ENCODE results near the gene IRGC. TPM values are rescaled to one million over a fixed set of nuclear protein-coding genes. Genes with fewer than 3 reads are reported as not detected.

The IRGC gene
- total RNA-seq, 1 experiment from 2014 or later, result not detected

GRCh38 chr19:43754503-43755255 lies 38.8 kb downstream of the IRGC start, which contains the start of gene SMG9 (continued):
- TF ChIP-seq ATF2 (CRISPR knock-in tag; IDR thresholded peaks at IDR 0.05; ENCODE audit: borderline replicate concordance, low read depth) (no peak), GABPB1 (CRISPR knock-in tag; IDR thresholded peaks at IDR 0.05) (no peak), RELA (CRISPR knock-in tag; IDR thresholded peaks at IDR 0.05; ENCODE audit: borderline replicate concordance) (no peak), EMX1 (CRISPR knock-in tag; IDR thresholded peaks at IDR 0.05) (no peak), MXD4 (CRISPR knock-in tag; IDR thresholded peaks at IDR 0.05; ENCODE audit: borderline replicate concordance) (no peak), ZBTB43 (CRISPR knock-in tag; IDR thresholded peaks at IDR 0.05) (no peak; the same call in 1 of the 2 replicates), NFATC4 (CRISPR knock-in tag; IDR thresholded peaks at IDR 0.05) (no peak), ZNF416 (CRISPR knock-in tag; IDR thresholded peaks at IDR 0.05) (no peak), SP1 (CRISPR knock-in tag; conservative IDR thresholded peaks at IDR 0.05) (peak; percentile 78), HMGXB4 (CRISPR knock-in tag; IDR thresholded peaks at IDR 0.05) (0 out of 2 replicates have a peak, but pooled peaks have one; percentile 56), MAX (CRISPR knock-in tag; IDR thresholded peaks at IDR 0.05) (peak; percentile 6), CBFB (CRISPR knock-in tag; IDR thresholded peaks at IDR 0.05; ENCODE audit: low read depth) (0 out of 2 replicates have a peak, but pooled peaks have one; percentile 47), ATF1 (CRISPR knock-in tag; IDR thresholded peaks at IDR 0.05) (0 out of 2 replicates have a peak, but pooled peaks have one; percentile 30), PRDM15 (CRISPR knock-in tag; IDR thresholded peaks at IDR 0.05) (no peak), ATF3 (CRISPR knock-in tag; conservative IDR thresholded peaks at IDR 0.05) (no peak), ERG (CRISPR knock-in tag; IDR thresholded peaks at IDR 0.05) (no peak), TEAD4 (CRISPR knock-in tag; IDR thresholded peaks at IDR 0.05) (no peak), ZBTB21 (CRISPR knock-in tag; IDR thresholded peaks at IDR 0.05; ENCODE audit: borderline replicate concordance) (0 out of 2 replicates have a peak, but pooled peaks have one; percentile 36), NFE2L1 (CRISPR knock-in tag; IDR thresholded peaks at IDR 0.05) (no peak; the same call in 1 of the 2 replicates), IRF1 (CRISPR knock-in tag; IDR thresholded peaks at IDR 0.05) (no peak; the same call in 1 of the 2 replicates), ZSCAN18 (CRISPR knock-in tag; IDR thresholded peaks at IDR 0.05) (no peak), ESRRA (CRISPR knock-in tag; IDR thresholded peaks at IDR 0.05; ENCODE audit: borderline replicate concordance) (no peak; the same call in 1 of the 2 replicates), FOXP4 (CRISPR knock-in tag; IDR thresholded peaks at IDR 0.05) (peak; percentile 81; the same call in 1 of the 2 replicates), OVOL2 (CRISPR knock-in tag; IDR thresholded peaks at IDR 0.05; ENCODE audit: borderline replicate concordance) (no peak)
